HuH-7 (cell line): Measurements from ENCODE around the gene STOML3.
"Not testable (repeated sequence)": the region's sequence is repeated elsewhere in the genome, so short reads cannot be mapped to it uniquely, and the experiment has no call there.

Experiments used
- DNase-seq: peaks from one replicate; pipeline ENCODE4 v3.0.0; 2011; ENCODE audit warnings: low spot score

STOML3 gene

GRCh38 chr13:38990693-38991092 lies at the start of gene STOML3:
Gene STOML3, minus strand, starts transcription at chr13:38990831. Its CDS starts 110 bp downstream, at chr13:38990721.
- no peak for DNase-seq

GRCh38 chr13:39040206-39040605 lies 49.6 kb upstream of the STOML3 start:
- no peak for DNase-seq

GRCh38 chr13:39039041-39039440 lies 48.4 kb upstream of the STOML3 start:
- no peak for DNase-seq

GRCh38 chr13:39038569-39039030 lies 48.0 kb upstream of the STOML3 start:
- peak; percentile 10 for DNase-seq

GRCh38 chr13:39037880-39038568 lies 47.4 kb upstream of the STOML3 start, which contains the start of the genes NHLRC3 and PROSER1:
Gene NHLRC3, plus strand, starts transcription at chr13:39038456. Its CDS starts 184 bp downstream, at chr13:39038640.
Gene PROSER1, minus strand, starts transcription at chr13:39038089. Its CDS starts 847 bp downstream, at chr13:39037242.
- peak; percentile 56 for DNase-seq

GRCh38 chr13:39037410-39037879 lies 46.8 kb upstream of the STOML3 start:
- DNase-seq = no peak

GRCh38 chr13:39036212-39036611 lies 45.6 kb upstream of the STOML3 start:
- DNase-seq = no peak

- DNase-seq = no peak
Measured at GRCh38 chr13:39035799-39036198, 45.2 kb upstream of the STOML3 start.

- no peak for DNase-seq
Measured at GRCh38 chr13:39035204-39035603, 44.6 kb upstream of the STOML3 start.

- no peak for DNase-seq
Measured at GRCh38 chr13:39034085-39034484, 43.5 kb upstream of the STOML3 start.

GRCh38 chr13:39032150-39032549 lies 41.5 kb upstream of the STOML3 start:
- no peak for DNase-seq

- DNase-seq = no peak
Measured at GRCh38 chr13:39025433-39025839, 34.8 kb upstream of the STOML3 start.

- DNase-seq = no peak
Measured at GRCh38 chr13:39023761-39024160, 33.1 kb upstream of the STOML3 start.

GRCh38 chr13:39023316-39023715 lies 32.7 kb upstream of the STOML3 start:
- DNase-seq = no peak

- no peak for DNase-seq
Measured at GRCh38 chr13:39020853-39021462, 30.3 kb upstream of the STOML3 start.

GRCh38 chr13:39016787-39017186 lies 26.2 kb upstream of the STOML3 start:
- DNase-seq = peak; percentile 10

GRCh38 chr13:39016087-39016486 lies 25.5 kb upstream of the STOML3 start:
- no peak for DNase-seq

GRCh38 chr13:39013462-39013861 lies 22.8 kb upstream of the STOML3 start:
- no peak for DNase-seq

- DNase-seq = peak; percentile 15
Measured at GRCh38 chr13:39012608-39013007, 22.0 kb upstream of the STOML3 start.

- not testable (repeated sequence) for DNase-seq
Measured at GRCh38 chr13:39006371-39007111, 15.9 kb upstream of the STOML3 start.

- no peak for DNase-seq
Measured at GRCh38 chr13:38998739-38999138, 8.1 kb upstream of the STOML3 start.

- DNase-seq = no peak
Measured at GRCh38 chr13:38993381-38993780, 2.8 kb upstream of the STOML3 start.

GRCh38 chr13:38981096-38981495 lies 9.5 kb downstream of the STOML3 start:
- DNase-seq = no peak
